ENCODE data around the gene TBX21. TPM values are rescaled to one million over a fixed set of nuclear protein-coding genes. Genes with fewer than 3 reads are reported as not detected.

TBX21 gene
- polyA plus RNA-seq, 1 donor from 2014 or later, result not detected

DNA sequence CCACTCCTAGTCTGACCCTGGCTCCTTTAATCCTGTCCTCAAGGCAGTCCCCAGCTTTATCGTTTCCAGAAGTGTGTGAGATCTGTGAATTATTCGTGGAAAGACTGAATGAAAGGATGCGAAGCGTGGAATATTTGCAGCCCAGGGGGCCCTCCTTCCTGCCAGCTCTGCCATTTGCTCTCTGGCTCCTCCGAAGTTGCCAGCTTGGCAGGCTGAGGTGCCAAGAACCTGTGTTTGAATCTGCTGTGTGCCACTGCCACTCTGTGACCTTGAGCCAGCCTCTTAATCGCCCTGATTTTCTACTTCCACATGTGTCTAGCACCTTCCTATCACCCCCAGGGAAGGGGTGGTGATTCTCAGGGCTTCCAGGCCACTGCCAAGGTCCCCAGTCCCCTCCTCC is 28.3 kb upstream of the TBX21 start:
- H3K36me3 ChIP-seq (ENCODE audit: insufficient read depth, low read length), result no peaks in the 10 kb centered on the region
- no peak overlapping the region for H3K9ac ChIP-seq (ENCODE audit: low read length)
- H3F3A ChIP-seq (ENCODE audit: insufficient read depth, low read length, poor library complexity, severe bottlenecking), result no peaks in the 10 kb centered on the region
- no peak overlapping the region for H3K4me3 ChIP-seq (ENCODE audit: low read length)
- H3K4me2 ChIP-seq (ENCODE audit: low read length), result no peak overlapping the region
- TF ChIP-seq EP300 (conservative IDR thresholded peaks at IDR 0.05; ENCODE audit: poor library complexity, severe bottlenecking) (no peak), EZH2 (IDR thresholded peaks at IDR 0.05; ENCODE audit: borderline replicate concordance, insufficient read depth, low read length, poor library complexity, severe bottlenecking) (no peak), TAF1 (IDR thresholded peaks at IDR 0.05; ENCODE audit: low read depth) (no peak), POLR2AphosphoS5 (IDR thresholded peaks at IDR 0.05) (no peak), SMC3 (conservative IDR thresholded peaks at IDR 0.05; ENCODE audit: poor library complexity) (no peak), RAD21 (conservative IDR thresholded peaks at IDR 0.05) (no peak), MXI1 (conservative IDR thresholded peaks at IDR 0.05; ENCODE audit: poor library complexity, severe bottlenecking) (no peak)
- TF ChIP-seq, protein P1, sequence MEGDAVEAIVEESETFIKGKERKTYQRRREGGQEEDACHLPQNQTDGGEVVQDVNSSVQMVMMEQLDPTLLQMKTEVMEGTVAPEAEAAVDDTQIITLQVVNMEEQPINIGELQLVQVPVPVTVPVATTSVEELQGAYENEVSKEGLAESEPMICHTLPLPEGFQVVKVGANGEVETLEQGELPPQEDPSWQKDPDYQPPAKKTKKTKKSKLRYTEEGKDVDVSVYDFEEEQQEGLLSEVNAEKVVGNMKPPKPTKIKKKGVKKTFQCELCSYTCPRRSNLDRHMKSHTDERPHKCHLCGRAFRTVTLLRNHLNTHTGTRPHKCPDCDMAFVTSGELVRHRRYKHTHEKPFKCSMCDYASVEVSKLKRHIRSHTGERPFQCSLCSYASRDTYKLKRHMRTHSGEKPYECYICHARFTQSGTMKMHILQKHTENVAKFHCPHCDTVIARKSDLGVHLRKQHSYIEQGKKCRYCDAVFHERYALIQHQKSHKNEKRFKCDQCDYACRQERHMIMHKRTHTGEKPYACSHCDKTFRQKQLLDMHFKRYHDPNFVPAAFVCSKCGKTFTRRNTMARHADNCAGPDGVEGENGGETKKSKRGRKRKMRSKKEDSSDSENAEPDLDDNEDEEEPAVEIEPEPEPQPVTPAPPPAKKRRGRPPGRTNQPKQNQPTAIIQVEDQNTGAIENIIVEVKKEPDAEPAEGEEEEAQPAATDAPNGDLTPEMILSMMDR (IDR thresholded peaks at IDR 0.05; ENCODE audit: poor library complexity, severe bottlenecking), result no peak
- TF ChIP-seq, protein P2, sequence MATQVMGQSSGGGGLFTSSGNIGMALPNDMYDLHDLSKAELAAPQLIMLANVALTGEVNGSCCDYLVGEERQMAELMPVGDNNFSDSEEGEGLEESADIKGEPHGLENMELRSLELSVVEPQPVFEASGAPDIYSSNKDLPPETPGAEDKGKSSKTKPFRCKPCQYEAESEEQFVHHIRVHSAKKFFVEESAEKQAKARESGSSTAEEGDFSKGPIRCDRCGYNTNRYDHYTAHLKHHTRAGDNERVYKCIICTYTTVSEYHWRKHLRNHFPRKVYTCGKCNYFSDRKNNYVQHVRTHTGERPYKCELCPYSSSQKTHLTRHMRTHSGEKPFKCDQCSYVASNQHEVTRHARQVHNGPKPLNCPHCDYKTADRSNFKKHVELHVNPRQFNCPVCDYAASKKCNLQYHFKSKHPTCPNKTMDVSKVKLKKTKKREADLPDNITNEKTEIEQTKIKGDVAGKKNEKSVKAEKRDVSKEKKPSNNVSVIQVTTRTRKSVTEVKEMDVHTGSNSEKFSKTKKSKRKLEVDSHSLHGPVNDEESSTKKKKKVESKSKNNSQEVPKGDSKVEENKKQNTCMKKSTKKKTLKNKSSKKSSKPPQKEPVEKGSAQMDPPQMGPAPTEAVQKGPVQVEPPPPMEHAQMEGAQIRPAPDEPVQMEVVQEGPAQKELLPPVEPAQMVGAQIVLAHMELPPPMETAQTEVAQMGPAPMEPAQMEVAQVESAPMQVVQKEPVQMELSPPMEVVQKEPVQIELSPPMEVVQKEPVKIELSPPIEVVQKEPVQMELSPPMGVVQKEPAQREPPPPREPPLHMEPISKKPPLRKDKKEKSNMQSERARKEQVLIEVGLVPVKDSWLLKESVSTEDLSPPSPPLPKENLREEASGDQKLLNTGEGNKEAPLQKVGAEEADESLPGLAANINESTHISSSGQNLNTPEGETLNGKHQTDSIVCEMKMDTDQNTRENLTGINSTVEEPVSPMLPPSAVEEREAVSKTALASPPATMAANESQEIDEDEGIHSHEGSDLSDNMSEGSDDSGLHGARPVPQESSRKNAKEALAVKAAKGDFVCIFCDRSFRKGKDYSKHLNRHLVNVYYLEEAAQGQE (IDR thresholded peaks at IDR 0.05; ENCODE audit: borderline replicate concordance), result no peak
- no peak overlapping the region for H3K27ac ChIP-seq (ENCODE audit: low read length)
- H3K9me2 ChIP-seq (ENCODE audit: insufficient read depth, low read length), result no peaks in the 10 kb centered on the region
- no peaks in the 10 kb centered on the region for H4K20me1 ChIP-seq (ENCODE audit: insufficient read depth)
- H3K9me3 ChIP-seq (ENCODE audit: low read length), result no peaks in the 10 kb centered on the region
- no peak overlapping the region for H2AFZ ChIP-seq (ENCODE audit: low read depth, low read length)
- H3K79me2 ChIP-seq (replicated peaks; ENCODE audit: insufficient read depth, low read length), result no peaks in the 10 kb centered on the region
- no peaks in the 10 kb centered on the region for H3K27me3 ChIP-seq (ENCODE audit: insufficient read depth, low read depth, low read length)

GRCh38 chr17:47705536-47706530 is 27.2 kb upstream of the TBX21 start:
- TF ChIP-seq EP300 (conservative IDR thresholded peaks at IDR 0.05; ENCODE audit: poor library complexity, severe bottlenecking) (no peak), RAD21 (conservative IDR thresholded peaks at IDR 0.05) (no peak), EZH2 (IDR thresholded peaks at IDR 0.05; ENCODE audit: borderline replicate concordance, insufficient read depth, low read length, poor library complexity, severe bottlenecking) (no peak), POLR2AphosphoS5 (IDR thresholded peaks at IDR 0.05) (no peak), MXI1 (conservative IDR thresholded peaks at IDR 0.05; ENCODE audit: poor library complexity, severe bottlenecking) (no peak), TAF1 (IDR thresholded peaks at IDR 0.05; ENCODE audit: low read depth) (no peak), SMC3 (conservative IDR thresholded peaks at IDR 0.05; ENCODE audit: poor library complexity) (no peak)
- TF ChIP-seq, protein P2 (IDR thresholded peaks at IDR 0.05; ENCODE audit: borderline replicate concordance), result no peak
- TF ChIP-seq, protein P1 (IDR thresholded peaks at IDR 0.05; ENCODE audit: poor library complexity, severe bottlenecking), result no peak
- Histone ChIP-seq H3K79me2 (replicated peaks; ENCODE audit: insufficient read depth, low read length) (no peaks in the 10 kb centered on the region), H3K4me2 (ENCODE audit: low read length) (no peak overlapping the region), H3K9ac (ENCODE audit: low read length) (no peak overlapping the region), H2AFZ (ENCODE audit: low read depth, low read length) (no peak overlapping the region), H3K9me2 (ENCODE audit: insufficient read depth, low read length) (no peaks in the 10 kb centered on the region), H3K36me3 (ENCODE audit: insufficient read depth, low read length) (no peaks in the 10 kb centered on the region), H3K27ac (ENCODE audit: low read length) (no peak overlapping the region), H4K20me1 (ENCODE audit: insufficient read depth) (no peaks in the 10 kb centered on the region), H3K27me3 (ENCODE audit: insufficient read depth, low read depth, low read length) (no peaks in the 10 kb centered on the region), H3K4me3 (ENCODE audit: low read length) (no peak overlapping the region), H3F3A (ENCODE audit: insufficient read depth, low read length, poor library complexity, severe bottlenecking) (no peaks in the 10 kb centered on the region), H3K9me3 (ENCODE audit: low read length) (no peaks in the 10 kb centered on the region)
